HG02970 (cell line): ENCODE measurements around the gene SYT2.
"Not testable (repeated sequence)": the region's sequence is repeated elsewhere in the genome, so short reads cannot be mapped to it uniquely, and the experiment has no call there.

Source experiments
- ATAC-seq: cut with Tn5 transposase; IDR thresholded peaks from one replicate; pipeline ENCODE4 v1.9.1; 2021; ENCODE audit warnings: mild to moderate bottlenecking, moderate library complexity, moderate number of reproducible peaks; ENCODE audit not compliant: unreplicated experiment, low FRiP score

SYT2 gene

GRCh38 chr1:202710070-202711045, at the start of gene SYT2:
Gene SYT2 (minus strand): TSS chr1:202710454. CDS start chr1:202605772, 104,682 bp downstream.
- no peak for ATAC-seq

GRCh38 chr1:202756391-202756790, 46.1 kb upstream of the SYT2 start:
- ATAC-seq, result no peak

GRCh38 chr1:202754293-202754692, 44.0 kb upstream of the SYT2 start:
- no peak for ATAC-seq

- ATAC-seq, result no peak
Observed at GRCh38 chr1:202752774-202753173, 42.5 kb upstream of the SYT2 start.

GRCh38 chr1:202750761-202751160, 40.5 kb upstream of the SYT2 start:
- no peak for ATAC-seq

- ATAC-seq, result no peak
Observed at GRCh38 chr1:202750024-202750423, 39.8 kb upstream of the SYT2 start.

GRCh38 chr1:202745323-202745888, 35.2 kb upstream of the SYT2 start:
- no peak for ATAC-seq

- ATAC-seq, result not testable (repeated sequence)
Observed at GRCh38 chr1:202744770-202745169, 34.5 kb upstream of the SYT2 start.

GRCh38 chr1:202742496-202742895, 32.2 kb upstream of the SYT2 start:
- no peak for ATAC-seq

GRCh38 chr1:202733251-202733650, 23.0 kb upstream of the SYT2 start:
- ATAC-seq, result no peak

- ATAC-seq, result no peak
Observed at GRCh38 chr1:202728951-202729350, 18.7 kb upstream of the SYT2 start.

- ATAC-seq, result no peak
Observed at GRCh38 chr1:202725526-202725925, 15.3 kb upstream of the SYT2 start.

GRCh38 chr1:202723708-202724107, 13.5 kb upstream of the SYT2 start:
- no peak for ATAC-seq

GRCh38 chr1:202723046-202723445, 12.8 kb upstream of the SYT2 start:
- ATAC-seq, result not testable (repeated sequence)

GRCh38 chr1:202716654-202717053, 6.4 kb upstream of the SYT2 start:
- ATAC-seq, result no peak

- ATAC-seq, result not testable (repeated sequence)
Observed at GRCh38 chr1:202714202-202714601, 3.9 kb upstream of the SYT2 start.

- ATAC-seq, result no peak
Observed at GRCh38 chr1:202713110-202713509, 2.9 kb upstream of the SYT2 start.

- ATAC-seq, result no peak
Observed at GRCh38 chr1:202711949-202712635, 1.8 kb upstream of the SYT2 start.

- no peak for ATAC-seq
Observed at GRCh38 chr1:202709276-202710041, 795 bp downstream of the SYT2 start.
